ENCODE results near the gene GNAI2.

- TF ChIP-seq CTCF (conservative IDR thresholded peaks at IDR 0.05 in 1 of 2, IDR thresholded peaks at IDR 0.05 in 1 of 2; ENCODE audit: extremely low read depth in 1 of 2, insufficient read depth in 1 of 2, low read depth in 1 of 2, low read length in 2 of 2) (peak; percentile 30), EZH2 (IDR thresholded peaks at IDR 0.05; ENCODE audit: borderline replicate concordance, low read length) (no peak)
Measured at GRCh38 chr3:50297896-50298725, 62.1 kb downstream of the GNAI2 start.

All from mammary epithelial cell (primary cell).